K562 (cell line): ENCODE results near the gene IFT122. TPM values are rescaled to one million over a fixed set of nuclear protein-coding genes. Genes with fewer than 3 reads are reported as not detected.

Experiments used
- ATAC-seq: fragments of 200-7000 bp; cut with Tn5 transposase; 3 replicates; pipeline ENCODE4 v1.9.1; 2020; ENCODE audit warnings: moderate library complexity
- BruUV-seq: library from RNA; stranded (reverse); fragments of 400-500 nt; replicated peaks from 2 replicates; lab custom pipeline; 2021; lab: Mats Ljungman, UMichigan
- CTCF ChIA-PET: fragments of 300-600 bp; formaldehyde crosslinking; extraction: SDS; loops from one replicate; lab custom pipeline; 2021; ENCODE audit warnings: low intra/inter-chr PET ratio; lab: Yijun Ruan, JAX
- POLR2A ChIA-PET: fragments of 300-600, 350-650 bp; sonication (Branson Sonifier 250); formaldehyde crosslinking; extraction: SDS; loops from one replicate; lab custom pipeline; 2021; ENCODE audit warnings: antibody characterized with exemption, inconsistent platforms; lab: Yijun Ruan, JAX
- DNase-seq, 4 experiments: peaks; one replicate each; pipeline versions ENCODE4 v3.0.0 to v3.0.0-alpha.2; 2011 to 2018; ENCODE audit warnings: low spot score in 3 of 4, mixed read lengths in 3 of 4; ENCODE audit errors: extremely low read depth in 1 of 4
- FAIRE-seq: peaks from 2 replicates; lab custom pipeline; 2011; peaks lifted over from hg19 to GRCh38; lab: Jason Lieb, UNC
- H2AFZ ChIP-seq: 2 replicates; pipeline ENCODE4 v1.6.0; 2011; ENCODE audit warnings: low read depth, low read length, control low read depth, inconsistent platforms
- H3K27ac ChIP-seq: fragments of 200-600 bp; 3 replicates; pipeline ENCODE4 v1.8.0; 2011; ENCODE audit warnings: low read depth, mild to moderate bottlenecking, control low read depth, inconsistent platforms, low read length, moderate library complexity, mixed read lengths; ENCODE audit errors: extremely low read depth
- H3K27me3 ChIP-seq, 2 experiments: fragments of 300-600 bp in 1 of 2; 2 replicates in 1 of 2; 3 replicates in 1 of 2; pipeline versions ENCODE4 v1.6.0 to v1.8.0; 2011; ENCODE audit warnings: inconsistent platforms in 2 of 2, low read length in 2 of 2, mild to moderate bottlenecking in 1 of 2, mixed read lengths in 1 of 2, moderate library complexity in 1 of 2; ENCODE audit not compliant: control insufficient read depth in 2 of 2, insufficient read depth in 2 of 2
- H3K36me3 ChIP-seq: fragments of 300-600 bp; 3 replicates; pipeline ENCODE4 v1.8.0; 2011; ENCODE audit warnings: mild to moderate bottlenecking, low read length, inconsistent platforms; ENCODE audit not compliant: control insufficient read depth, insufficient read depth
- H3K4me1 ChIP-seq, 2 experiments: fragments of 200-600 bp in 1 of 2; replicated peaks in 1 of 2; 2 replicates in 1 of 2; 3 replicates in 1 of 2; pipeline versions ENCODE4 v1.5.1 to v1.8.0; 2011; ENCODE audit warnings: inconsistent platforms in 2 of 2, low read length in 2 of 2, mild to moderate bottlenecking in 1 of 2, mixed read lengths in 1 of 2, moderate library complexity in 1 of 2; ENCODE audit not compliant: control insufficient read depth in 2 of 2, insufficient read depth in 2 of 2
- H3K4me2 ChIP-seq: 2 replicates; pipeline ENCODE4 v1.6.1; 2011; ENCODE audit warnings: low read length, control low read depth, inconsistent platforms, mixed read lengths; ENCODE audit not compliant: insufficient read depth
- H3K4me3 ChIP-seq: fragments of 200-600 bp; sonication (generic), shearing (Covaris generic); 2 replicates; pipeline ENCODE4 v1.5.1; 2016; ENCODE audit warnings: control low read depth, inconsistent platforms
- H3K79me2 ChIP-seq: fragments of 200-600 bp; 3 replicates; pipeline ENCODE4 v1.8.0; 2011; ENCODE audit warnings: low read length, inconsistent platforms; ENCODE audit not compliant: control insufficient read depth, insufficient read depth
- H3K9ac ChIP-seq, 2 experiments: 2 replicates each; pipeline versions ENCODE4 v1.6.0 to v1.6.1; 2011; ENCODE audit warnings: low read depth in 2 of 2, low read length in 2 of 2, control low read depth in 1 of 2, inconsistent platforms in 1 of 2, mild to moderate bottlenecking in 1 of 2, mixed read lengths in 1 of 2; ENCODE audit not compliant: insufficient read depth in 1 of 2
- H3K9me1 ChIP-seq: one replicate; pipeline ENCODE4 v1.6.0; 2011; ENCODE audit warnings: inconsistent platforms, mild to moderate bottlenecking, low read length, moderate library complexity; ENCODE audit not compliant: control insufficient read depth, insufficient read depth
- H3K9me3 ChIP-seq: replicated peaks from 2 replicates; pipeline ENCODE4 v1.5.1; 2011; ENCODE audit warnings: low read depth, low read length, inconsistent platforms; ENCODE audit not compliant: control insufficient read depth, insufficient read depth
- H4K20me1 ChIP-seq: replicated peaks from 2 replicates; pipeline ENCODE4 v1.6.1; 2011; ENCODE audit warnings: low read length, inconsistent platforms, mixed read lengths; ENCODE audit not compliant: control insufficient read depth, insufficient read depth
- BMI1 ChIP-seq: fragments of 150-350 bp; IDR thresholded peaks from 2 replicates; pipeline ENCODE4 v1.6.1; 2014; ENCODE audit warnings: low read length
- EP300 ChIP-seq: IDR thresholded peaks from 2 replicates; pipeline ENCODE4 v1.6.1; 2012; ENCODE audit warnings: low read length, improper control_type of control experiment
- HMG20A ChIP-seq: fragments of 450-650 bp; formaldehyde crosslinking; conservative IDR thresholded peaks from 2 replicates; pipeline ENCODE4 v1.4.0; 2020; ENCODE audit warnings: mild to moderate bottlenecking, mixed read lengths
- MCM3 ChIP-seq: fragments of 450-650 bp; IDR thresholded peaks from 2 replicates; pipeline ENCODE4 v1.6.1; 2016
- PML ChIP-seq: IDR thresholded peaks from 2 replicates; pipeline ENCODE4 v1.6.1; 2012; ENCODE audit warnings: low read length, inconsistent platforms
- POLR2G ChIP-seq: fragments of 200-400 bp; formaldehyde crosslinking; IDR thresholded peaks from 2 replicates; pipeline ENCODE4 v1.6.1; 2017; ENCODE audit warnings: low read depth, mild to moderate bottlenecking, antibody characterized with exemption, low read length, moderate library complexity
- RAD21 ChIP-seq, 2 experiments: fragments of 250-450 bp in 1 of 2; fragments of 450-650 bp in 1 of 2; sonication (Bioruptor Pico) in 1 of 2; formaldehyde crosslinking in 1 of 2; IDR thresholded peaks in 1 of 2; conservative IDR thresholded peaks in 1 of 2; 2 replicates each; pipeline versions ENCODE4 v1.4.0 to v1.8.0; 2020 to 2022; ENCODE audit warnings: mild to moderate bottlenecking in 2 of 2, moderate library complexity in 1 of 2
- RBM25 ChIP-seq: fragments of 200-400 bp; formaldehyde crosslinking; IDR thresholded peaks from 2 replicates; pipeline ENCODE4 v1.6.1; 2018; ENCODE audit warnings: low read length, low read depth, moderate library complexity; ENCODE audit not compliant: severe bottlenecking
- SIX5 ChIP-seq, 2 experiments: IDR thresholded peaks; 2 replicates each; pipeline ENCODE4 v1.6.1; 2011; ENCODE audit warnings: low read length in 2 of 2, borderline replicate concordance in 1 of 2, low read depth in 1 of 2, mild to moderate bottlenecking in 1 of 2, moderate library complexity in 1 of 2; ENCODE audit not compliant: insufficient read depth in 1 of 2
- SRSF3 ChIP-seq: fragments of 200-400 bp; formaldehyde crosslinking; IDR thresholded peaks from 2 replicates; pipeline ENCODE4 v1.6.1; 2016; ENCODE audit warnings: mild to moderate bottlenecking, low read length, moderate library complexity; ENCODE audit not compliant: insufficient read depth
- ZNF224 ChIP-seq: sonication (generic); formaldehyde crosslinking; IDR thresholded peaks from 2 replicates; pipeline ENCODE4 v1.8.0; 2022; ENCODE audit warnings: mild to moderate bottlenecking, missing genetic modification reagents
- ZNF277 ChIP-seq: fragments of 250-450 bp; sonication (Bioruptor Pico); IDR thresholded peaks from 2 replicates; pipeline ENCODE4 v1.8.0; 2022; ENCODE audit warnings: inconsistent platforms, mild to moderate bottlenecking, moderate library complexity, borderline replicate concordance
- ZNF408 ChIP-seq: fragments of 250-450 bp; sonication (Bioruptor Pico); IDR thresholded peaks from 2 replicates; pipeline ENCODE4 v1.4.0; 2020; ENCODE audit warnings: low read depth, mild to moderate bottlenecking, moderate library complexity
- ZNF561 ChIP-seq: fragments of 450-650 bp; formaldehyde crosslinking; conservative IDR thresholded peaks from 2 replicates; pipeline ENCODE4 v1.4.0; 2020; ENCODE audit warnings: mild to moderate bottlenecking, moderate library complexity
- ZNF766 ChIP-seq: fragments of 200-800 bp; sonication (Bioruptor generic); conservative IDR thresholded peaks from 2 replicates; pipeline ENCODE4 v1.6.1; 2016; ENCODE audit warnings: missing genetic modification characterization, missing compliant biosample characterization
- WGBS: fragments of 100-300 bp; shearing (Covaris generic); methylation state at CpG from one replicate; pipeline ENCODE4 v1.1.6; 2016; ENCODE audit warnings: low coverage, mixed read lengths; ENCODE audit not compliant: insufficient coverage; ENCODE audit errors: missing lambda C conversion rate; 5-methylcytosine and 5-hydroxymethylcytosine counted together
- in situ Hi-C: fragments of 300-500 bp; cut with MboI; formaldehyde crosslinking; loops from 4 replicates; pipeline ENCODE4 v1.15.0; 2018; ENCODE audit warnings: inconsistent platforms, mixed read lengths
- intact Hi-C: fragments of 100-400 bp; cut with micrococcal nuclease; formaldehyde crosslinking; loops from 2 replicates; pipeline ENCODE4 v1.14.2; 2022
- polyA plus RNA-seq, 8 experiments: library from polyadenylated mRNA; depleted of rRNA in 4 of 8; stranded (reverse) in 5 of 8; unstranded in 3 of 8; fragments of >200 nt; fragmentation: Nextera tagmentation in 2 of 8; fragmentation: Illumina TruSeq in 1 of 8; extraction: Ambion mirVana in 2 of 8; extraction: Trizol in 1 of 8; gene quantifications; 2 replicates each; pipeline versions ENCODE4 v1.2.1 to v1.2.3, GENCODE V29; 2011 to 2014; ENCODE audit warnings: inconsistent platforms in 1 of 8, missing spikeins in 1 of 8
- total RNA-seq, 7 experiments: library from RNA; depleted of rRNA in 6 of 7; stranded (reverse); fragments of >200 nt in 6 of 7; fragmentation: Illumina TruSeq in 2 of 7; extraction: Trizol in 2 of 7; gene quantifications; 2 replicates each; pipeline versions ENCODE4 v1.2.1 to v1.2.3, GENCODE V29; 2011 to 2021; ENCODE audit warnings: low replicate concordance in 1 of 7
- TF ChIP-seq, protein P1 (sequence below): fragments of 450-650 bp; formaldehyde crosslinking; IDR thresholded peaks from 2 replicates; pipeline ENCODE4 v1.4.0; 2020; ENCODE audit warnings: mild to moderate bottlenecking, moderate library complexity
- TF ChIP-seq, protein P2 (sequence below): fragments of 450-650 bp; conservative IDR thresholded peaks from 2 replicates; pipeline ENCODE4 v1.6.1; 2016; ENCODE audit warnings: missing genetic modification characterization, low read depth, mild to moderate bottlenecking, control low read depth, missing compliant biosample characterization

The IFT122 gene
- total and polyA plus RNA-seq, 9 of the 15 experiments (the other 6 are each of a cell fraction or from before 2014, with no cell fraction given) = 2.4 to 11.5 (median 7.7) TPM

- TF ChIP-seq POLR2G (no peak), EP300 (no peak), SIX5 (IDR thresholded peaks at IDR 0.05; ENCODE audit: borderline replicate concordance in 1 of 2, insufficient read depth in 1 of 2, low read depth in 1 of 2, low read length in 2 of 2) (no peak), RBM25 (peak; percentile 3)
- TF ChIP-seq, protein P1, sequence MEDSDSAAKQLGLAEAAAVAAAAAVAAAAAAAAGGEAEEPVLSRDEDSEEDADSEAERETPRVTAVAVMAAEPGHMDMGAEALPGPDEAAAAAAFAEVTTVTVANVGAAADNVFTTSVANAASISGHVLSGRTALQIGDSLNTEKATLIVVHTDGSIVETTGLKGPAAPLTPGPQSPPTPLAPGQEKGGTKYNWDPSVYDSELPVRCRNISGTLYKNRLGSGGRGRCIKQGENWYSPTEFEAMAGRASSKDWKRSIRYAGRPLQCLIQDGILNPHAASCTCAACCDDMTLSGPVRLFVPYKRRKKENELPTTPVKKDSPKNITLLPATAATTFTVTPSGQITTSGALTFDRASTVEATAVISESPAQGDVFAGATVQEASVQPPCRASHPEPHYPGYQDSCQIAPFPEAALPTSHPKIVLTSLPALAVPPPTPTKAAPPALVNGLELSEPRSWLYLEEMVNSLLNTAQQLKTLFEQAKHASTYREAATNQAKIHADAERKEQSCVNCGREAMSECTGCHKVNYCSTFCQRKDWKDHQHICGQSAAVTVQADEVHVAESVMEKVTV (CRISPR knock-in tag) = no peak
These were observed 23.6 kb upstream of the IFT122 start (continued) for GRCh38 chr3:129416415-129416814.

DNA sequence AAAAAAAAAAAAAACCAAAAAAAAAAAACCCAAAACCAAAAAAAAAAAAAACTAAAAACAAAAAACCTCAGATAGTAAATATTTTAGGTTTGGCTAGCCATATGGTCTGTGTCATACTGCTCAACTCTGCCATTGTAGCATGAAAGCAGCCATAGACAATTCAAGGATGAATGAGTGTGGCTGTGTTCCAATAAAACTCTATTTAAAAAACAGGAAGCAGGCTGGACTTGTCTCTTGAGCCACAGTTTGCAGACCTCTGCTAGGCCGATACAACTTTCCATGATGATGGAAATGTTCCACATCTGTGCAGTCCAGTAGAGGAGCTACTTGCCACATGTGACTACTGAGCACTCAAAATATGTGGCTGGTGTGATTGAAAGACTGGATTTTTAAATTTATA lies 22.7 kb upstream of the IFT122 start:
- H3K36me3 ChIP-seq = no peaks in the 10 kb centered on the region
- CTCF ChIA-PET = no interaction called here
- no peaks in the 10 kb centered on the region for H4K20me1 ChIP-seq
- no peak overlapping the region for H3K9ac ChIP-seq
- no peak overlapping the region for H3K4me3 ChIP-seq
- H3K4me2 ChIP-seq = no peak overlapping the region
- no TSS peak for BruUV-seq
- H3K79me2 ChIP-seq = no peaks in the 10 kb centered on the region
- peaks cover 22 to 41% of the 10 kb centered on the region in 2 experiments for H3K4me1 ChIP-seq
- 73% methylated on average over 1 of the region's 1 CpG for WGBS
- in situ Hi-C loops = no loop called here
- H2AFZ ChIP-seq = no peak overlapping the region
- intact Hi-C loops = loop anchor here (10.0 kb wide), 1 partner anchor 93 kb away; no protein-coding TSS in a partner anchor
- no peaks in the 10 kb centered on the region for H3K9me3 ChIP-seq
- no peak overlapping the region for H3K27ac ChIP-seq
- DNase-seq (no peak), FAIRE-seq (no peak), ATAC-seq (no peak)
- no peaks in the 10 kb centered on the region for H3K27me3 ChIP-seq
- POLR2A ChIA-PET = interaction anchor here (0.9 to 1.3 kb wide), 2 partner anchors 11 to 14 kb away, joined by 3 to 5 read pairs; partner anchors contain the start of gene EFCAB12
- H3K9me1 ChIP-seq = no peaks in the 10 kb centered on the region
- no peak for TF ChIP-seq SRSF3
- no peak for TF ChIP-seq ZNF277 (CRISPR knock-in tag)
- TF ChIP-seq ZNF561 (CRISPR knock-in tag) = no peak
- no peak for TF ChIP-seq ZNF766 (CRISPR knock-in tag)
- TF ChIP-seq HMG20A (CRISPR knock-in tag) = no peak
- TF ChIP-seq, protein P2, sequence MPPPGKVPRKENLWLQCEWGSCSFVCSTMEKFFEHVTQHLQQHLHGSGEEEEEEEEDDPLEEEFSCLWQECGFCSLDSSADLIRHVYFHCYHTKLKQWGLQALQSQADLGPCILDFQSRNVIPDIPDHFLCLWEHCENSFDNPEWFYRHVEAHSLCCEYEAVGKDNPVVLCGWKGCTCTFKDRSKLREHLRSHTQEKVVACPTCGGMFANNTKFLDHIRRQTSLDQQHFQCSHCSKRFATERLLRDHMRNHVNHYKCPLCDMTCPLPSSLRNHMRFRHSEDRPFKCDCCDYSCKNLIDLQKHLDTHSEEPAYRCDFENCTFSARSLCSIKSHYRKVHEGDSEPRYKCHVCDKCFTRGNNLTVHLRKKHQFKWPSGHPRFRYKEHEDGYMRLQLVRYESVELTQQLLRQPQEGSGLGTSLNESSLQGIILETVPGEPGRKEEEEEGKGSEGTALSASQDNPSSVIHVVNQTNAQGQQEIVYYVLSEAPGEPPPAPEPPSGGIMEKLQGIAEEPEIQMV (tag) = no peak
- TF ChIP-seq MCM3 = no peak
- no peak for TF ChIP-seq ZNF224 (CRISPR knock-in tag)
- TF ChIP-seq PML = no peak
- TF ChIP-seq ZNF408 (CRISPR knock-in tag) = no peak
- no peak for TF ChIP-seq RAD21 (CRISPR knock-in tag; conservative IDR thresholded peaks at IDR 0.05 in 1 of 2, IDR thresholded peaks at IDR 0.05 in 1 of 2)
- no peak for TF ChIP-seq BMI1
